Measurements from ENCODE around the gene ATP13A3. TPM values are rescaled to one million over a fixed set of nuclear protein-coding genes. Genes with fewer than 3 reads are reported as not detected.

ATP13A3 gene
- total and polyA plus RNA-seq, 9 of the 15 experiments (the other 6 are each of a cell fraction or from before 2014, with no cell fraction given): 16.6 to 135 (median 86.6) TPM

DNA sequence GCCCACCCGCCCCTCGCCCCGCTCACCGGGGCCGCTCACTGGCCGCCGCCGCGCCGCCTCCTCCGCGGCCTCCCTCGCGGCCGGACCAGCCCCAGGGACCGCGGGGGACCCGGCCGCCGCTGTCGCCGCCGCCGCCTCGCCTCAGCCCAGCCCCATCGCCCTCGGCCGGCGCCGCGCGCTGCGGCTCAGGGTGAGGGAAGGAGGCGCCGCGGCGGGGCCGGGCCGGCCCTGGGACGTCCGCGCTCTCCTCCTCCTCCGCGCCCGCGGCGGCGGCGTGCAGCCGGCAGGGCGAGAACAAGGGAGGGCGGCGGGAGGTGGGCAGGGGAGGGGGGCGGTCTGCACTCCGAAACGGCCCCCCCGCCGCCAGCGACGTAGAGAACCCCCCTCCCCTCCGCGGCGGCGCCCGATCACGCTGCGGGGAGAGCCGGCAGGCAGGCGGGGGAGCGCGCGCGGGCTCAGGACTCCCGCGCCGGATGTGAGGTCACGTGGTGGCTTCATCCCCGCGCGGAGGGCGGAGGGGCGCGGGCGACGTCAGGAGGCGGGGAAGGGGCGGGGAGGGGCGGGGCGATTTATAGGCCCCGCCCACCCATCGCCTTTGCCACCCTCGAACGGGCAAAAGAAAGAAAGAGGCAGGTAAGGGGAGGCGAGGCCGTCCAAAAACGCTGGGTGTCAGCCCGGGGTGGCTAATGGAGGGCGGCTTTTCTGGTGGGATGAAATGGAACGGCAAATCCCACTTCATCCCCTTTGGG lies at the start of gene ATP13A3 (continued):
- TF ChIP-seq GABPB1 (CRISPR knock-in tag; IDR thresholded peaks at IDR 0.05) (peak; percentile 85), FOSL1 (tag; conservative IDR thresholded peaks at IDR 0.05) (peak; percentile 12; the same call in 1 of the 2 replicates), CBX1 (IDR thresholded peaks at IDR 0.05; ENCODE audit: low read depth) (no peak), MXI1 (IDR thresholded peaks at IDR 0.05; ENCODE audit: low read depth, low read length) (no peak), XRCC4 (IDR thresholded peaks at IDR 0.05; ENCODE audit: extremely low read depth, insufficient read depth, insufficient read length) (no peak), HNRNPH1 (optimal IDR thresholded peaks at IDR 0.05; ENCODE audit: low read depth, low read length) (no peak), TAF7 (tag; IDR thresholded peaks at IDR 0.05) (no peak), CHCHD3 (CRISPR knock-in tag; IDR thresholded peaks at IDR 0.05) (no peak), NCOA1 (IDR thresholded peaks at IDR 0.05; ENCODE audit: low read depth) (no peak), ZNF384 (IDR thresholded peaks at IDR 0.05; ENCODE audit: low read depth, low read length) (no peak), SP2 (IDR thresholded peaks at IDR 0.05; ENCODE audit: extremely low read depth, low read depth, low read length, poor library complexity, severe bottlenecking) (no peak), ZNF57 (CRISPR knock-in tag; IDR thresholded peaks at IDR 0.05) (no peak), CREM (IDR thresholded peaks at IDR 0.05; ENCODE audit: low read depth) (peak; percentile 89), ZKSCAN1 (IDR thresholded peaks at IDR 0.05; ENCODE audit: low read depth, low read length) (no peak), KLF1 (tag; IDR thresholded peaks at IDR 0.05) (no peak), THRAP3 (IDR thresholded peaks at IDR 0.05; ENCODE audit: borderline replicate concordance) (no peak), ARID2 (IDR thresholded peaks at IDR 0.05) (no peak), POLR2H (tag; IDR thresholded peaks at IDR 0.05; ENCODE audit: low read depth) (peak; percentile 70), CHD4 (IDR thresholded peaks at IDR 0.05; ENCODE audit: insufficient read depth, insufficient replicate concordance, low read depth, low read length, poor library complexity, severe bottlenecking) (no peak), TAF1 (IDR thresholded peaks at IDR 0.05; ENCODE audit: control insufficient read depth, extremely low read depth, insufficient read depth, low read length, severe bottlenecking) (peak; percentile 35), COPS2 (conservative IDR thresholded peaks at IDR 0.05) (no peak), ETV5 (CRISPR knock-in tag; IDR thresholded peaks at IDR 0.05; ENCODE audit: low read depth) (0 out of 2 replicates have a peak, but pooled peaks have one; percentile 55)
- TF ChIP-seq, protein P1, sequence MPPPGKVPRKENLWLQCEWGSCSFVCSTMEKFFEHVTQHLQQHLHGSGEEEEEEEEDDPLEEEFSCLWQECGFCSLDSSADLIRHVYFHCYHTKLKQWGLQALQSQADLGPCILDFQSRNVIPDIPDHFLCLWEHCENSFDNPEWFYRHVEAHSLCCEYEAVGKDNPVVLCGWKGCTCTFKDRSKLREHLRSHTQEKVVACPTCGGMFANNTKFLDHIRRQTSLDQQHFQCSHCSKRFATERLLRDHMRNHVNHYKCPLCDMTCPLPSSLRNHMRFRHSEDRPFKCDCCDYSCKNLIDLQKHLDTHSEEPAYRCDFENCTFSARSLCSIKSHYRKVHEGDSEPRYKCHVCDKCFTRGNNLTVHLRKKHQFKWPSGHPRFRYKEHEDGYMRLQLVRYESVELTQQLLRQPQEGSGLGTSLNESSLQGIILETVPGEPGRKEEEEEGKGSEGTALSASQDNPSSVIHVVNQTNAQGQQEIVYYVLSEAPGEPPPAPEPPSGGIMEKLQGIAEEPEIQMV (tag; conservative IDR thresholded peaks at IDR 0.05; ENCODE audit: low read depth): no peak
- TF ChIP-seq, protein P2, sequence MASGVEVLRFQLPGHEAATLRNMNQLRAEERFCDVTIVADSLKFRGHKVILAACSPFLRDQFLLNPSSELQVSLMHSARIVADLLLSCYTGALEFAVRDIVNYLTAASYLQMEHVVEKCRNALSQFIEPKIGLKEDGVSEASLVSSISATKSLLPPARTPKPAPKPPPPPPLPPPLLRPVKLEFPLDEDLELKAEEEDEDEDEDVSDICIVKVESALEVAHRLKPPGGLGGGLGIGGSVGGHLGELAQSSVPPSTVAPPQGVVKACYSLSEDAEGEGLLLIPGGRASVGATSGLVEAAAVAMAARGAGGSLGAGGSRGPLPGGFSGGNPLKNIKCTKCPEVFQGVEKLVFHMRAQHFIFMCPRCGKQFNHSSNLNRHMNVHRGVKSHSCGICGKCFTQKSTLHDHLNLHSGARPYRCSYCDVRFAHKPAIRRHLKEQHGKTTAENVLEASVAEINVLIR (CRISPR knock-in tag; IDR thresholded peaks at IDR 0.05): no peak
- TF ChIP-seq, protein P3, sequence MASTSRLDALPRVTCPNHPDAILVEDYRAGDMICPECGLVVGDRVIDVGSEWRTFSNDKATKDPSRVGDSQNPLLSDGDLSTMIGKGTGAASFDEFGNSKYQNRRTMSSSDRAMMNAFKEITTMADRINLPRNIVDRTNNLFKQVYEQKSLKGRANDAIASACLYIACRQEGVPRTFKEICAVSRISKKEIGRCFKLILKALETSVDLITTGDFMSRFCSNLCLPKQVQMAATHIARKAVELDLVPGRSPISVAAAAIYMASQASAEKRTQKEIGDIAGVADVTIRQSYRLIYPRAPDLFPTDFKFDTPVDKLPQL (IDR thresholded peaks at IDR 0.05; ENCODE audit: extremely low read depth, insufficient read length): no peak
